GM12865 (cell line): ENCODE data around the gene FBXO31.

Experiments used
- DNase-seq: peaks from one replicate; pipeline ENCODE4 v3.0.0; 2010; ENCODE audit warnings: low read depth
- H3K4me3 ChIP-seq: 2 replicates; pipeline ENCODE4 v1.5.1; 2011; ENCODE audit warnings: mild to moderate bottlenecking, low read depth, low read length, control low read depth
- TF ChIP-seq, protein P1 (sequence below): IDR thresholded peaks from 2 replicates; pipeline ENCODE4 v1.5.1; 2011; ENCODE audit warnings: low read length, control low read depth, low read depth, inconsistent platforms; ENCODE audit not compliant: insufficient read depth; ENCODE audit errors: missing control alignments

Gene FBXO31

DNA sequence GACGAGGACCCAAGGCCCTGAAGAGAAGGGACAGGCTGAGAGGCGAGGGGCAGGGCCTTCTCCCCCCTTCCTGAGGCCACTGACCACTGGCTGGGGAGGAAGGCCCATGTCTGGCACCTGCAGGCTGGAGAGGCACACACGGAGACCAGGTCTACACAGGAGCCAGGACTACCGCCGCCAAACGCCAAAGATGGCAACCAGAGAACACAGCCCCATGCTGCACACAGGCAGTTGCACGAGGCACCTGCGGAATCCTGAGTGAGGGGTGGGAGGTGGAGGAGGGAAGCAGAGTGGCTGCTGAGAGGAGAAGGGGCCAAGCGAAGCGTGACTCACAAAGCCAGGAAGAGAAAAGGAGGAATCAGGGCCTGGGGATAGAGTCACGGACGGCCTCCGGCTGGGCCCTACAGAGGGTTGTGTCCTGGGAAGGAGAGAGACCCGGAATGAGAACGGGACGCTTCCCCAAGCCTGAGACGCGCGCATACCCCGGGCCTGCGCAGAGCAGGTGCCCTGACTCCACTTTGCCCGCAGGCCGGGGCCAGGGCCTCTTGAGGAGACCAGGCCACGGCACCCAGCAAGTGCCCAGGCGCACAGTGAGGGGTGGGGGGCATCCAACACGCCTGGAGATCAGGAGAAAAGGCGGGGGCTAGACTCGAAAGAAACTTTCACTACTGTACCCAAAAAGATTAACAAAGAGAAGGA is 37.7 kb downstream of the FBXO31 start:
- no peak overlapping the region for H3K4me3 ChIP-seq
- TF ChIP-seq, protein P1, sequence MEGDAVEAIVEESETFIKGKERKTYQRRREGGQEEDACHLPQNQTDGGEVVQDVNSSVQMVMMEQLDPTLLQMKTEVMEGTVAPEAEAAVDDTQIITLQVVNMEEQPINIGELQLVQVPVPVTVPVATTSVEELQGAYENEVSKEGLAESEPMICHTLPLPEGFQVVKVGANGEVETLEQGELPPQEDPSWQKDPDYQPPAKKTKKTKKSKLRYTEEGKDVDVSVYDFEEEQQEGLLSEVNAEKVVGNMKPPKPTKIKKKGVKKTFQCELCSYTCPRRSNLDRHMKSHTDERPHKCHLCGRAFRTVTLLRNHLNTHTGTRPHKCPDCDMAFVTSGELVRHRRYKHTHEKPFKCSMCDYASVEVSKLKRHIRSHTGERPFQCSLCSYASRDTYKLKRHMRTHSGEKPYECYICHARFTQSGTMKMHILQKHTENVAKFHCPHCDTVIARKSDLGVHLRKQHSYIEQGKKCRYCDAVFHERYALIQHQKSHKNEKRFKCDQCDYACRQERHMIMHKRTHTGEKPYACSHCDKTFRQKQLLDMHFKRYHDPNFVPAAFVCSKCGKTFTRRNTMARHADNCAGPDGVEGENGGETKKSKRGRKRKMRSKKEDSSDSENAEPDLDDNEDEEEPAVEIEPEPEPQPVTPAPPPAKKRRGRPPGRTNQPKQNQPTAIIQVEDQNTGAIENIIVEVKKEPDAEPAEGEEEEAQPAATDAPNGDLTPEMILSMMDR: no peak
- DNase-seq: no peak

DNA sequence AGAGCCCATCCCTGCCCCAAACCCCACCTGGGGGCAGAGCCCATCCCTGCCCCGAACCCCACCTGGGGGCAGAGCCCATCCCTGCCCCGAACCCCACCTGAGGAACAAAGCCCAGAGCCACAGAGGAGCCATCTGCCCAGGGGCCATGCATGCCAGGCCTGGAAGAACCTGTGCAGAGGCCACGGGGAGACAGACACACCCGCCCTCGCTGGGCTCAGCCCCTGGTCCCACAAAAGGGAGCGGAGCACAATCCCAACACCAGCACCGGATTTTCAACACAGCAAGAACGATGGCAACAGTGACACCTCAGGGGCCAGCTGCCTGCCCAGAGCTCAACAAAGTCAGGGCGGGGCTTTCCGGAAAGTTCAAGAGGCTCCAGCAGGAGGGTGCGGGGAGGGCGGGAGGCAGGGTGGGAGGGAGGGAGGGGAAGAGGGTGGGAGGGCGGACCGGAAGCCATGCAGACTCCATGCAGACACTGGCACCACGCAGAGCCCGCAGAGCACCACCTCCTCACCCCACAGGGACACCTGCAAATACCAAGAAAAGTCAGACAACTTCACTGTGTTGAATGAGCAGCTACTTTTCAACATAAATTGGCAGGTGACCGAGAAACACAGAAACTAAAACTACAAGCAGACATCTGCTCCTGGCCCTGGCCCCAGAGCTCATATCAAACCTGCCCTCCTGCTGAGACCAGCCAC is 38.5 kb downstream of the FBXO31 start:
- no peak for DNase-seq
- no peak overlapping the region for H3K4me3 ChIP-seq

DNA sequence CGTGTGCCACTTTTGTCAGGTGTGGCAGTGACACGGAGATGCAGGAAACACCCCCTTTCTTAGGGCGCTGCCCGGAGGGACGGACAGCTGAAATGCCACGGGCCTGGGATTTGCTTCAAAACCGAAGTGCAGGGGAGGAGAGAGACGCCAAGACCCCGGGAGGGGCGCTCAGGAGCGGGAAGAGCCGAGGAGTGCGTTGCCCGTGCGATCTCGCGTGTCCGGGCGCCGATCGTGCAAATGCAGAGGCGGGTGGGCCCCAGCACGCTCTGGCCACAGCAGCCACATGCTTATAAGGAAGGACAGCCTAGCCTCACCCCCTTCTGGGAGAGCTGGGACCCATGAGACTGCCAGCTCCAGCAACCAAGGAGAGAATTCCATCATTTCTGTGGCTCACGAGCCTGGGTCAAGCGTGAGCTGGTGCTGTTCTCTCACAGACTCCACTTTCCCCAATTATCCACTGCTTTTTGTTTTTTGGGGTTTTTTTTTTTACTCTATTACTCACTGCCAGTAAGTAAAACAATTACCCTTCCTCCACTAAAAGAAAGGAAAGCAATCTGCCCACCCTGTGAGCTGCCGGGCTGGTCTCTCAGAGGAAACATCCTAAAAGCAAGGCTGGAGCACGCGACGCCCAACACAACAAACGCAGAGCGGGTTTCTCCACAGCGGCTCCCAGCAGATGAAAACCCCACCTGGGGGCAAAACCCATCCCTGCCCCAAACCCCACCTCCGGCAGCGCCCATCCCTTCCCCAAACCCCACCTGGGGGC is 39.2 kb downstream of the FBXO31 start:
- TF ChIP-seq, protein P1: no peak
- no peak for DNase-seq
- H3K4me3 ChIP-seq: no peak overlapping the region

More for the DNA sequence above, 38.5 kb downstream of the FBXO31 start:
- TF ChIP-seq, protein P1: no peak

GRCh38 chr16:87343753-87344050 is 39.9 kb downstream of the FBXO31 start:
- TF ChIP-seq, protein P1: no peak
- no peak overlapping the region for H3K4me3 ChIP-seq
- no peak for DNase-seq

DNA sequence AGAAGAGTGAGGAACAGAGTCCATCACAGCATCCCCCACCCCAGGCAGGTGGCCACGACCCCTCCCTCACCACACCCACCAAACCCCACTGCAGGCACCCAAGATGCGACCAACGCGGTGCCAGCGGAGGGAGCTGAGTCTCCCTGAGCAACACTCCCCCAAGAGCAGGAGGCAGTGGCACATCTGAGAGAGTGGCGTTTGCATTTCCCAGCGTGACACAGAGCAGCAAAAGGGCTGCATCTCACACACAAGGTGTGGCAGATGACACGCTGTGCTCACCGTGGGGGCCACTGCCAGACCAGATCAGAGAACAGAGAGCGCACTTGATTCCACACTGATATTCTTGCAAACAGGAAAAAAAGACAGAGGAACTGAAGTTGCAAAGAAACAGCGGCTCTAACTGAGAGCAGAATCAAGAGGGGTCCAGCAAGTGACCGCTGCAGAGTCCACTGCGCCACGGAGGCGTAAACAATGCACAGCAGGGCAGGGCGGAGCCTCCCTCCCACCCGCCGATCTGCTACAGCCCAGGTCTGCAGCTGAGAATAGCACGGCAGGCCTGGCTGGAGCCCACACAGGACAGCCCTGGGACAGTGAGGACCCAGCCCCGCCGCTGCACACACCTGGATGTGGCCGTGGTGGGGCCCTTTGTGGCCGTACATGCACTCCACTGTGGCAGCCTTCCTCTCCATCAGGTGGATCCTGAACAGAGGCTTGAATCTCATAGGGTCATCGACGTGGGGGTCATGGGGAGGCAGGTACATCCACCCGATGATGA is 40.4 kb downstream of the FBXO31 start:
- TF ChIP-seq, protein P1: no peak
- H3K4me3 ChIP-seq: no peak overlapping the region
- no peak for DNase-seq

DNA sequence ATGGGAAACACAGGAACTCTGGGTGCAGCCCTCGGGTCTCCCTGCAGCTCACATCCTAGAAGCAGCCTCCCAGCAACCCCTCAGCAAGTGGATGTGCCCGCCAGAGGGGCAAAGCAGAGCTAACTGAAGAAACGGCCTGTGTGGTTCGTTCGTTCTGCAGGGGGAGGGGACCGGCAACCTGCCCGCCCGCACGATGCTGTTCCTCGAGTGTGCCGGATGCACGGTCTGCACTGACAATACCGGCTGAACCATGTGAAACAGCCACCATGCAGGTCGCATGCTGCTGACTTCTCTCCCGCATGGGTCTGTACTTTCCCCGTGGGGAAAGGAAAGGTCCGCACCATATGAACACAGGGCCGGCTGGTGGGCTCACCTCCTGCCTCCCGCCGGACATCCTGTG is 41.1 kb downstream of the FBXO31 start:
- DNase-seq: no peak
- no peak overlapping the region for H3K4me3 ChIP-seq
- TF ChIP-seq, protein P1: no peak
